Parathyroid adenoma (tissue), 2 donors: ENCODE measurements around the gene DYDC2.
"Not testable (repeated sequence)": the region's sequence is repeated elsewhere in the genome, so short reads cannot be mapped to it uniquely, and the experiment has no call there.

Source experiments
- H2AFZ ChIP-seq: fragments of 300-600 bp; sonication (generic); one replicate; pipeline ENCODE4 v1.7.0; 2017; ENCODE audit warnings: antibody characterized with exemption, mild to moderate bottlenecking
- H3K27ac ChIP-seq: fragments of 300-600 bp; sonication (generic); one replicate; pipeline ENCODE4 v1.7.0; 2017
- H3K27me3 ChIP-seq: fragments of 300-600 bp; sonication (generic); one replicate; pipeline ENCODE4 v1.7.0; 2017; ENCODE audit warnings: low read length; ENCODE audit not compliant: control insufficient read depth, insufficient read depth
- H3K36me3 ChIP-seq: fragments of 300-600 bp; sonication (generic); one replicate; pipeline ENCODE4 v1.7.0; 2017; ENCODE audit warnings: low read length; ENCODE audit not compliant: control insufficient read depth, insufficient read depth
- H3K4me1 ChIP-seq: fragments of 300-600 bp; sonication (generic); one replicate; pipeline ENCODE4 v1.7.0; 2017; ENCODE audit warnings: control low read depth
- H3K4me2 ChIP-seq: fragments of 300-600 bp; sonication (generic); one replicate; pipeline ENCODE4 v1.7.0; 2017; ENCODE audit warnings: low read length
- H3K4me3 ChIP-seq: fragments of 300-600 bp; sonication (generic); one replicate; pipeline ENCODE4 v1.7.0; 2017; ENCODE audit warnings: low read depth, low read length
- H3K79me2 ChIP-seq: fragments of 300-600 bp; sonication (generic); one replicate; pipeline ENCODE4 v1.7.0; 2017; ENCODE audit warnings: control low read depth
- H3K9ac ChIP-seq: fragments of 300-600 bp; sonication (generic); one replicate; pipeline ENCODE4 v1.7.0; 2017; ENCODE audit warnings: mild to moderate bottlenecking
- H3K9me3 ChIP-seq: fragments of 300-600 bp; sonication (generic); one replicate; pipeline ENCODE4 v1.7.0; 2017; ENCODE audit warnings: low read length; ENCODE audit not compliant: control insufficient read depth
- CTCF ChIP-seq: fragments of 300-600 bp; sonication (generic); IDR thresholded peaks from one replicate; pipeline ENCODE4 v1.7.0; 2017; ENCODE audit warnings: antibody characterized with exemption, mild to moderate bottlenecking
- donor health status: primary hyperparathyroidism.

Gene DYDC2

GRCh38 chr10:80344912-80345311, 11.7 kb upstream of the DYDC2 start:
- no peak for TF ChIP-seq CTCF
- no peak overlapping the region for H3K4me3 ChIP-seq

GRCh38 chr10:80350251-80350650, 6.3 kb upstream of the DYDC2 start:
- Histone ChIP-seq H3K27ac (no peak overlapping the region), H3K36me3 (no peaks in the 10 kb centered on the region)
- TF ChIP-seq CTCF: no peak

More at GRCh38 chr10:80344912-80345311, 11.7 kb upstream of the DYDC2 start:
- no peak overlapping the region for H3K27ac ChIP-seq
- no peaks in the 10 kb centered on the region for H3K79me2 ChIP-seq
- H3K36me3 ChIP-seq: no peaks in the 10 kb centered on the region
- no peaks in the 10 kb centered on the region for H3K9me3 ChIP-seq
- H2AFZ ChIP-seq: no peak overlapping the region
- H3K9ac ChIP-seq: no peak overlapping the region
- no peak overlapping the region for H3K4me2 ChIP-seq
- no peaks in the 10 kb centered on the region for H3K27me3 ChIP-seq
- H3K4me1 ChIP-seq: no peaks in the 10 kb centered on the region

GRCh38 chr10:80351220-80351619, 5.4 kb upstream of the DYDC2 start:
- no peaks in the 10 kb centered on the region for H3K36me3 ChIP-seq
- no peak overlapping the region for H3K27ac ChIP-seq
- TF ChIP-seq CTCF: no peak
- H3K9me3 ChIP-seq: no peaks in the 10 kb centered on the region
- H3K27me3 ChIP-seq: no peaks in the 10 kb centered on the region
- no peak overlapping the region for H2AFZ ChIP-seq
- H3K4me2 ChIP-seq: no peak overlapping the region
- no peaks in the 10 kb centered on the region for H3K79me2 ChIP-seq
- H3K4me3 ChIP-seq: no peak overlapping the region
- no peaks in the 10 kb centered on the region for H3K4me1 ChIP-seq
- no peak overlapping the region for H3K9ac ChIP-seq

More at GRCh38 chr10:80350251-80350650, 6.3 kb upstream of the DYDC2 start:
- Histone ChIP-seq H3K4me3 (no peak overlapping the region), H2AFZ (no peak overlapping the region), H3K4me2 (no peak overlapping the region), H3K9me3 (no peaks in the 10 kb centered on the region), H3K4me1 (no peaks in the 10 kb centered on the region), H3K9ac (no peak overlapping the region), H3K79me2 (no peaks in the 10 kb centered on the region), H3K27me3 (no peaks in the 10 kb centered on the region)

GRCh38 chr10:80356989-80357850, 639 bp downstream of the DYDC2 start:
- no peaks in the 10 kb centered on the region for H3K36me3 ChIP-seq
- peak overlapping the region; percentile 40 for H3K4me3 ChIP-seq
- H3K4me1 ChIP-seq: no peaks in the 10 kb centered on the region
- H3K9me3 ChIP-seq: no peaks in the 10 kb centered on the region
- H3K4me2 ChIP-seq: peak overlapping the region; percentile 71
- H3K27ac ChIP-seq: no peak overlapping the region
- H3K79me2 ChIP-seq: no peaks in the 10 kb centered on the region
- H3K27me3 ChIP-seq: no peaks in the 10 kb centered on the region
- no peak overlapping the region for H3K9ac ChIP-seq
- H2AFZ ChIP-seq: peak overlapping the region; percentile 86
- TF ChIP-seq CTCF: no peak

GRCh38 chr10:80357851-80358125, 1.2 kb downstream of the DYDC2 start:
- no peaks in the 10 kb centered on the region for H3K9me3 ChIP-seq
- TF ChIP-seq CTCF: no peak
- no peaks in the 10 kb centered on the region for H3K36me3 ChIP-seq
- no peak overlapping the region for H3K4me2 ChIP-seq
- no peak overlapping the region for H3K9ac ChIP-seq
- no peaks in the 10 kb centered on the region for H3K4me1 ChIP-seq
- H3K27ac ChIP-seq: no peak overlapping the region
- H2AFZ ChIP-seq: peak overlapping the region; percentile 86
- no peak overlapping the region for H3K4me3 ChIP-seq
- no peaks in the 10 kb centered on the region for H3K79me2 ChIP-seq
- H3K27me3 ChIP-seq: no peaks in the 10 kb centered on the region

- not testable (repeated sequence) for H3K27me3 ChIP-seq, H3K4me2 ChIP-seq, H3K27ac ChIP-seq, H3K79me2 ChIP-seq, H3K4me3 ChIP-seq, H2AFZ ChIP-seq, H3K36me3 ChIP-seq, H3K9me3 ChIP-seq, H3K4me1 ChIP-seq, H3K9ac ChIP-seq
These were observed 2.3 kb downstream of the DYDC2 start for GRCh38 chr10:80358925-80359324.
